GM18520 (cell line): ENCODE measurements around the gene RFTN1.

Source experiments
- ATAC-seq: cut with Tn5 transposase; IDR thresholded peaks from one replicate; pipeline ENCODE4 v1.9.1; 2021; ENCODE audit not compliant: unreplicated experiment

Gene RFTN1

GRCh38 chr3:16488637-16489036 lies 24.9 kb downstream of the RFTN1 start:
- ATAC-seq, result no peak

- no peak for ATAC-seq
These were observed 25.9 kb downstream of the RFTN1 start for GRCh38 chr3:16487511-16488175.

GRCh38 chr3:16486951-16487480 lies 26.5 kb downstream of the RFTN1 start:
- no peak for ATAC-seq

GRCh38 chr3:16486201-16486600 lies 27.3 kb downstream of the RFTN1 start:
- ATAC-seq, result no peak

- ATAC-seq, result no peak
These were observed 28.0 kb downstream of the RFTN1 start for GRCh38 chr3:16485395-16485992.

- no peak for ATAC-seq
These were observed 28.5 kb downstream of the RFTN1 start for GRCh38 chr3:16484984-16485383.

- no peak for ATAC-seq
These were observed 29.3 kb downstream of the RFTN1 start for GRCh38 chr3:16484216-16484615.

- ATAC-seq, result no peak
These were observed 30.5 kb downstream of the RFTN1 start for GRCh38 chr3:16482770-16483531.

- ATAC-seq, result no peak
These were observed 31.2 kb downstream of the RFTN1 start for GRCh38 chr3:16482194-16482769.

GRCh38 chr3:16481546-16481897 lies 32.0 kb downstream of the RFTN1 start:
- ATAC-seq, result no peak

- ATAC-seq, result peak; percentile 41
These were observed 32.5 kb downstream of the RFTN1 start for GRCh38 chr3:16480861-16481545.

- no peak for ATAC-seq
These were observed 35.0 kb downstream of the RFTN1 start for GRCh38 chr3:16478516-16478915.

GRCh38 chr3:16477521-16477920 lies 36.0 kb downstream of the RFTN1 start:
- no peak for ATAC-seq

GRCh38 chr3:16477056-16477455 lies 36.4 kb downstream of the RFTN1 start:
- ATAC-seq, result no peak

- ATAC-seq, result no peak
These were observed 36.9 kb downstream of the RFTN1 start for GRCh38 chr3:16476636-16477035.

- ATAC-seq, result no peak
These were observed 37.7 kb downstream of the RFTN1 start for GRCh38 chr3:16475766-16476165.

- no peak for ATAC-seq
These were observed 38.6 kb downstream of the RFTN1 start for GRCh38 chr3:16474920-16475319.

GRCh38 chr3:16474216-16474615 lies 39.3 kb downstream of the RFTN1 start:
- ATAC-seq, result no peak

- no peak for ATAC-seq
These were observed 40.9 kb downstream of the RFTN1 start for GRCh38 chr3:16472593-16472992.

- ATAC-seq, result no peak
These were observed 41.6 kb downstream of the RFTN1 start for GRCh38 chr3:16471897-16472296.

GRCh38 chr3:16470590-16470989 lies 42.9 kb downstream of the RFTN1 start:
- no peak for ATAC-seq
